H1 (cell line): Measurements from ENCODE around the gene ELL2. TPM values are rescaled to one million over a fixed set of nuclear protein-coding genes. Genes with fewer than 3 reads are reported as not detected.

Source experiments
- ASH2L ChIP-seq: fragments of 200-600, 300-600 bp; sonication (generic); IDR thresholded peaks from one replicate; pipeline ENCODE4 v1.7.1; 2017; ENCODE audit warnings: low read length
- EZH2 ChIP-seq: fragments of 200-600 bp; sonication (generic); IDR thresholded peaks from 2 replicates; pipeline ENCODE4 v1.7.1; 2012; ENCODE audit warnings: low read depth, mild to moderate bottlenecking, moderate library complexity, low read length, inconsistent platforms; ENCODE audit not compliant: severe bottlenecking
- FOSL1 ChIP-seq: IDR thresholded peaks from 2 replicates; pipeline ENCODE4 v1.6.1; 2011; ENCODE audit warnings: mild to moderate bottlenecking, low read depth, low read length, moderate library complexity; ENCODE audit not compliant: insufficient read depth
- KDM1A ChIP-seq: fragments of 200-600, 300-600 bp; sonication (generic); IDR thresholded peaks from 2 replicates; pipeline ENCODE4 v1.7.1; 2016; ENCODE audit warnings: mild to moderate bottlenecking, low read length, borderline replicate concordance
- PHF8 ChIP-seq: fragments of 200-600 bp; sonication (generic); conservative IDR thresholded peaks from 2 replicates; pipeline ENCODE4 v1.7.1; 2012; ENCODE audit warnings: low read depth, mild to moderate bottlenecking, inconsistent platforms, low read length, moderate library complexity
- RBBP5 ChIP-seq: IDR thresholded peaks from 2 replicates; pipeline ENCODE4 v1.7.1; 2012; ENCODE audit warnings: low read depth, mild to moderate bottlenecking, inconsistent platforms, low read length, moderate library complexity, borderline replicate concordance
- RNF2 ChIP-seq: fragments of 200-900, 300-1000 bp; sonication (generic); IDR thresholded peaks from 2 replicates; pipeline ENCODE4 v1.7.1; 2016; ENCODE audit warnings: borderline replicate concordance, low read depth, mild to moderate bottlenecking, antibody characterized with exemption, low read length; ENCODE audit not compliant: poor library complexity, severe bottlenecking; ENCODE audit errors: missing control alignments
- TAF1 ChIP-seq: IDR thresholded peaks from 2 replicates; pipeline ENCODE4 v1.6.1; 2011; ENCODE audit warnings: mild to moderate bottlenecking, low read depth, low read length
- TEAD4 ChIP-seq: IDR thresholded peaks from 2 replicates; pipeline ENCODE4 v1.6.1; 2012; ENCODE audit warnings: low read depth, low read length, inconsistent platforms, mixed read lengths
- polyA plus RNA-seq, 7 experiments: library from polyadenylated mRNA; depleted of rRNA in 3 of 7; stranded (reverse) in 5 of 7; unstranded in 2 of 7; fragments of >200 nt in 5 of 7; fragments of 200-250 nt in 2 of 7; gene quantifications; 1 replicate in 5 of 7; 2 replicates in 1 of 7; 4 replicates in 1 of 7; pipeline versions ENCODE4 v1.2.1 to v1.2.3, GENCODE V29; 2011 to 2013; ENCODE audit warnings: missing spikeins in 2 of 7, mixed read lengths in 2 of 7
- total RNA-seq: library from RNA; stranded (reverse); fragmentation: NEBNext Ultra II Directional; extraction: Animal tissue kit (Norgen Biotek cat#: 25700); gene quantifications from 2 replicates; pipeline ENCODE4 v1.2.1, GENCODE V29; 2021
- TF ChIP-seq, protein P1 (sequence below): fragments of 300-600 bp; sonication (generic); IDR thresholded peaks from 2 replicates; pipeline ENCODE4 v1.7.1; 2012; ENCODE audit warnings: low read length, moderate library complexity, mild to moderate bottlenecking, inconsistent platforms; ENCODE audit not compliant: insufficient replicate concordance

The ELL2 gene
- total and polyA plus RNA-seq, 2 of the 8 experiments (the other 6 are each of a cell fraction or from before 2014, with no cell fraction given) = 6.3 to 29.4 TPM

DNA sequence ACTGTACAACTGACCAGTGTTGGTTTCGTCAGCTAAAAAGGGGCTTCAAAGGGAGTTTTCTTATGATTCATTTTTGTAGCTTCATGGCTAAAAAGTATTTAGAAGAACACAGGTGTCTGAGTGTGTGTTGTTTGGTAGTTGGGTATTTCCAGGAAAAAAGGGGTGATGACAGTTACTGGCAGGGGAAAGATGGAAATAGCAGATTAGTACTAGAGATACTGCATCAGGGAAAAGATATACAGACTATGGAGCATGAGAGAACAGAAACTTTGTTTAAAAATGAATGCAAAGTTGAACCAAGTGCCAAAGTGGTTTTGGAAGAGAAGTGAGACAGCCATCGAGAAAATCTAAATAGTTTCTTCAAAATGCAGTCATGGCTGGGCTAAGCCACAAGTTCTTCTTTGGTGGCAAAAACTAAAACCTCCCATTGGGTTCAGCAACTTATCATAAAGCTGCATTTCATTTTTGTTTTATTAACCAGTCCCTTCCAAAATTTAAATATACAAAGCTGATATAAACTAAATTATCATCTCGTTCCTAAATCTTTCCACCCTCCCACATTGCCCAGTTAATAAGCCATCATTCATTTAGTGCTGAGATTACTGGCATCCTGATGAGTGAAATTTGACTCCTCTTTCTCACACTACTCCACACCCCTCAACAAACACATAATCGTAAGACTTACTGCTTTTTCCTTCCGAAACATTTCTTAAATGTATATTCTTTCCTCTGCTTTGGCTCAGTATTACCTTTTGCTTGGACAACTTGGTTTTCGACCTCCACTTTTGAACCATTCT, 33.5 kb downstream of the ELL2 start (continued):
- TF ChIP-seq, protein P1, sequence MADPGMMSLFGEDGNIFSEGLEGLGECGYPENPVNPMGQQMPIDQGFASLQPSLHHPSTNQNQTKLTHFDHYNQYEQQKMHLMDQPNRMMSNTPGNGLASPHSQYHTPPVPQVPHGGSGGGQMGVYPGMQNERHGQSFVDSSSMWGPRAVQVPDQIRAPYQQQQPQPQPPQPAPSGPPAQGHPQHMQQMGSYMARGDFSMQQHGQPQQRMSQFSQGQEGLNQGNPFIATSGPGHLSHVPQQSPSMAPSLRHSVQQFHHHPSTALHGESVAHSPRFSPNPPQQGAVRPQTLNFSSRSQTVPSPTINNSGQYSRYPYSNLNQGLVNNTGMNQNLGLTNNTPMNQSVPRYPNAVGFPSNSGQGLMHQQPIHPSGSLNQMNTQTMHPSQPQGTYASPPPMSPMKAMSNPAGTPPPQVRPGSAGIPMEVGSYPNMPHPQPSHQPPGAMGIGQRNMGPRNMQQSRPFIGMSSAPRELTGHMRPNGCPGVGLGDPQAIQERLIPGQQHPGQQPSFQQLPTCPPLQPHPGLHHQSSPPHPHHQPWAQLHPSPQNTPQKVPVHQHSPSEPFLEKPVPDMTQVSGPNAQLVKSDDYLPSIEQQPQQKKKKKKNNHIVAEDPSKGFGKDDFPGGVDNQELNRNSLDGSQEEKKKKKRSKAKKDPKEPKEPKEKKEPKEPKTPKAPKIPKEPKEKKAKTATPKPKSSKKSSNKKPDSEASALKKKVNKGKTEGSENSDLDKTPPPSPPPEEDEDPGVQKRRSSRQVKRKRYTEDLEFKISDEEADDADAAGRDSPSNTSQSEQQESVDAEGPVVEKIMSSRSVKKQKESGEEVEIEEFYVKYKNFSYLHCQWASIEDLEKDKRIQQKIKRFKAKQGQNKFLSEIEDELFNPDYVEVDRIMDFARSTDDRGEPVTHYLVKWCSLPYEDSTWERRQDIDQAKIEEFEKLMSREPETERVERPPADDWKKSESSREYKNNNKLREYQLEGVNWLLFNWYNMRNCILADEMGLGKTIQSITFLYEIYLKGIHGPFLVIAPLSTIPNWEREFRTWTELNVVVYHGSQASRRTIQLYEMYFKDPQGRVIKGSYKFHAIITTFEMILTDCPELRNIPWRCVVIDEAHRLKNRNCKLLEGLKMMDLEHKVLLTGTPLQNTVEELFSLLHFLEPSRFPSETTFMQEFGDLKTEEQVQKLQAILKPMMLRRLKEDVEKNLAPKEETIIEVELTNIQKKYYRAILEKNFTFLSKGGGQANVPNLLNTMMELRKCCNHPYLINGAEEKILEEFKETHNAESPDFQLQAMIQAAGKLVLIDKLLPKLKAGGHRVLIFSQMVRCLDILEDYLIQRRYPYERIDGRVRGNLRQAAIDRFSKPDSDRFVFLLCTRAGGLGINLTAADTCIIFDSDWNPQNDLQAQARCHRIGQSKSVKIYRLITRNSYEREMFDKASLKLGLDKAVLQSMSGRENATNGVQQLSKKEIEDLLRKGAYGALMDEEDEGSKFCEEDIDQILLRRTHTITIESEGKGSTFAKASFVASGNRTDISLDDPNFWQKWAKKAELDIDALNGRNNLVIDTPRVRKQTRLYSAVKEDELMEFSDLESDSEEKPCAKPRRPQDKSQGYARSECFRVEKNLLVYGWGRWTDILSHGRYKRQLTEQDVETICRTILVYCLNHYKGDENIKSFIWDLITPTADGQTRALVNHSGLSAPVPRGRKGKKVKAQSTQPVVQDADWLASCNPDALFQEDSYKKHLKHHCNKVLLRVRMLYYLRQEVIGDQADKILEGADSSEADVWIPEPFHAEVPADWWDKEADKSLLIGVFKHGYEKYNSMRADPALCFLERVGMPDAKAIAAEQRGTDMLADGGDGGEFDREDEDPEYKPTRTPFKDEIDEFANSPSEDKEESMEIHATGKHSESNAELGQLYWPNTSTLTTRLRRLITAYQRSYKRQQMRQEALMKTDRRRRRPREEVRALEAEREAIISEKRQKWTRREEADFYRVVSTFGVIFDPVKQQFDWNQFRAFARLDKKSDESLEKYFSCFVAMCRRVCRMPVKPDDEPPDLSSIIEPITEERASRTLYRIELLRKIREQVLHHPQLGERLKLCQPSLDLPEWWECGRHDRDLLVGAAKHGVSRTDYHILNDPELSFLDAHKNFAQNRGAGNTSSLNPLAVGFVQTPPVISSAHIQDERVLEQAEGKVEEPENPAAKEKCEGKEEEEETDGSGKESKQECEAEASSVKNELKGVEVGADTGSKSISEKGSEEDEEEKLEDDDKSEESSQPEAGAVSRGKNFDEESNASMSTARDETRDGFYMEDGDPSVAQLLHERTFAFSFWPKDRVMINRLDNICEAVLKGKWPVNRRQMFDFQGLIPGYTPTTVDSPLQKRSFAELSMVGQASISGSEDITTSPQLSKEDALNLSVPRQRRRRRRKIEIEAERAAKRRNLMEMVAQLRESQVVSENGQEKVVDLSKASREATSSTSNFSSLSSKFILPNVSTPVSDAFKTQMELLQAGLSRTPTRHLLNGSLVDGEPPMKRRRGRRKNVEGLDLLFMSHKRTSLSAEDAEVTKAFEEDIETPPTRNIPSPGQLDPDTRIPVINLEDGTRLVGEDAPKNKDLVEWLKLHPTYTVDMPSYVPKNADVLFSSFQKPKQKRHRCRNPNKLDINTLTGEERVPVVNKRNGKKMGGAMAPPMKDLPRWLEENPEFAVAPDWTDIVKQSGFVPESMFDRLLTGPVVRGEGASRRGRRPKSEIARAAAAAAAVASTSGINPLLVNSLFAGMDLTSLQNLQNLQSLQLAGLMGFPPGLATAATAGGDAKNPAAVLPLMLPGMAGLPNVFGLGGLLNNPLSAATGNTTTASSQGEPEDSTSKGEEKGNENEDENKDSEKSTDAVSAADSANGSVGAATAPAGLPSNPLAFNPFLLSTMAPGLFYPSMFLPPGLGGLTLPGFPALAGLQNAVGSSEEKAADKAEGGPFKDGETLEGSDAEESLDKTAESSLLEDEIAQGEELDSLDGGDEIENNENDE = no peak
- TF ChIP-seq RBBP5 = no peak
- TF ChIP-seq EZH2 = no peak
- TF ChIP-seq KDM1A = no peak
- no peak for TF ChIP-seq TEAD4
- TF ChIP-seq FOSL1 = no peak
- TF ChIP-seq ASH2L = no peak
- TF ChIP-seq PHF8 = no peak
- no peak for TF ChIP-seq TAF1
- no peak for TF ChIP-seq RNF2
- TF ChIP-seq, all 59 proteins: peak for 0
